Right renal pelvis (tissue), 4 donors: ENCODE measurements around the gene BIRC5. TPM values are rescaled to one million over a fixed set of nuclear protein-coding genes. Genes with fewer than 3 reads are reported as not detected.
A peak's percentile ranks its signal among the peaks of the same experiment; 100 is the strongest.

Source experiments
- DNase-seq, 4 donors: peaks; one replicate each; pipeline ENCODE4 v3.0.0-alpha.2; 2013; ENCODE audit warnings: low read depth in 4 of 4, low spot score in 3 of 4, missing footprints in 1 of 4
- polyA plus RNA-seq, 4 donors: library from polyadenylated mRNA; unstranded; fragments of 120-200 nt; gene quantifications; one replicate each; pipeline ENCODE4 v1.2.1, GENCODE V29; 2013; ENCODE audit not compliant: insufficient read length in 4 of 4

Gene BIRC5
- polyA plus RNA-seq, 4 donors = 24.6 to 32.4 (median 28.8) TPM

- DNase-seq = peak; percentile 74 to 83 (median 82)
Observed at GRCh38 chr17:78253946-78254672, 40.1 kb downstream of the BIRC5 start.

- no peak for DNase-seq
Observed at GRCh38 chr17:78255029-78255656, 41.1 kb downstream of the BIRC5 start.

- no peak for DNase-seq
Observed at GRCh38 chr17:78255953-78256706, 42.1 kb downstream of the BIRC5 start.

GRCh38 chr17:78256707-78257591 is 42.9 kb downstream of the BIRC5 start:
- DNase-seq = no peak

GRCh38 chr17:78257810-78258322 is 43.8 kb downstream of the BIRC5 start:
- DNase-seq = no peak

- DNase-seq = no peak
Observed at GRCh38 chr17:78258323-78259191, 44.5 kb downstream of the BIRC5 start.

DNA sequence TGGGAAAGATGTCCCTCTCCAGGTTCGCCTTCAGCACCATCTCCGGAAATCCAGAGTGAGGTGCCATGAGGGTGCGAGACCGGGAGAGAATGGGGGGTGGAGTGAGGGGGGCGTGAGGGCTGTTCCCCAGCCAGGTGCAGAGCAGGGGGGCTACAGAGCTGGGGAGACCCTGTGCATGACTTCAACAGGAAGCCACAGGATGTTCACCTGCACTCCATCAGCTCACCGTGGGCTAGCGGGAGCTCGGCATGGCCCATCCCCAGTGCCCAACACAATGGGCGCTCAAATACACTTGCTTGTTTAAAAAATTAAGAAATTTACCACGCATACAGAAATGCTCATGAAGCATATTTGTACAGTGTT is 45.1 kb downstream of the BIRC5 start:
- no peak for DNase-seq

DNA sequence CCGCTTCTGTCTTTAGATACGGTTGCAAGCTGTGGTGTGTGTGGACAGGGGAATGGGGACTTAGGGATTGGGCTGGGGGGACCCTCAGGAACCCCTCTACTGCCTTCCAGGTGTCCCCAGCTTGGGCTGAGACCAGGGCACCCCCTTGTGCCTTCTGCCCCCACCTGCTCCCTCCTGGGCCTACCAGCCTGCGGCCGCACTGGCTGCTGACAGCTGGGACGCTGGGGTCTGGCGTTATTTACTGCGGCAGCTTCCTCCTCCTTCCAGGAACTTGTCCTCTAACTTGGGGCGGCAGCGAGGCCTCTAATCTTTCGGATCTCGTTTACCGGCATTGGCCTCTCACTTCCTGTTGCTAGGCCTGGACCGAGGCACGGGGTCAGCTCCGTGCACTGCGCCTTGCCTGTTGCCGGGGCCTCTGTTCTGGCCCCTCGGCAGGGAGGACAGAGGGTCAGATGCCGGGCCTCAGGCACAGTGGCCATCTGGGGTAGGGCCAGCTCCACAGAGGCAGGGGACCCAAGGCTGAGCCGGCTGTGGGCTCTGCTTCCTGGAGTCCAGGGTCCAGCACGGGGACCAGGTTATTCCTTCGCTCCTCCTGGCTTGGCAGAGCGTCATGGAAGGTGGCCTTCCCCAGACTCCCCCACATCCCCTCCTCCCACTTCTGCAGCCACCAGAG is 49.1 kb downstream of the BIRC5 start:
- DNase-seq = no peak

DNA sequence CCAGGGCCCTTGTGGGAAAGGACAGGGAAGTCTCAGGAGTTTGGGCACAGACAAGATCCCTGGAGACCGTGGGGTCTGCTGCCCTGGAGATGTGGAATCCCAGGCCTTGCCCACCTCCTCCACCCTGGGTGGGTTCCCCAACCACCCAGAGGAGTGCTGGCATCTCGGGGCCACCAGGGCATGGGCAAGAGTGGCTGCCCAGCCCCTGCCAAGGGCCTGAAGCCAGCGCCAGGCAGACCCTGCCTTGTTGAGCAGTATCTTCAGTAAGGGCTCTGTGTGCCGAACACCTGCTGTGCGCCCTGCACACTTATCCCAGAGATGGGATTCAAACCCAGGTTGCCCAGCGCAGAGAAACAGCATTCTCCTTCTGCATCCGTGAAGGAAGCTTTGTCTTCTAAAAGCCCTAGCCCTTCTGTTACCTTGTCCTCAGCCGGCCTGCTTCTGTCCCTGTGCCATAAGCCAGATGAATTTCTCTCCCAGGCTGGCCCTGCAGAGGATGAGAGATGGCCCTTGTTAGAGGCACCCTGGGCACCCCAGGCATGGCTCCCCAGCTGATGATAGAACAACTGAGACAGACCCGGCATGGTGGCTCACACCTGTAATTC is 49.8 kb downstream of the BIRC5 start:
- DNase-seq = no peak

- DNase-seq = no peak
Observed at GRCh38 chr17:78264590-78264989, 50.5 kb downstream of the BIRC5 start.

DNA sequence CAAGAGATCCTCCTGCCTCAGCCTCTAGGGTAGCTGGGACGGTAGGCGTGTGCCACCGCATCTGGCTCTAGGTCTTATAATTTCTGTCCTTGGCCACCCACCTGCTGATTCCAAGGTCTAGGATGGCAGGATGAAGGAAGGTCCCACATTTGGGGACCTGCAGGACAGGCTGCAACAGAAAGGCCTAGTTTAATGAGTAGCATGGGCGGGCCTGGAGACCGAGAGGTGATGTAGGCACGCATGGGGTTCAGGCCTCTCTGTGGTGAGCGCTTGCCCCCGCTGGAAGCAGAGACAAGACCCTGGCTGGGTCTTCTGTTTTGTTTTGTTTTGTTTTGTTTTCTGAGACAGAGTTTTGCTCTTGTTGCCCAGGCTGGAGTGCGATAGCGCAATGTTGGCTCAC is 51.1 kb downstream of the BIRC5 start:
- no peak for DNase-seq

DNA sequence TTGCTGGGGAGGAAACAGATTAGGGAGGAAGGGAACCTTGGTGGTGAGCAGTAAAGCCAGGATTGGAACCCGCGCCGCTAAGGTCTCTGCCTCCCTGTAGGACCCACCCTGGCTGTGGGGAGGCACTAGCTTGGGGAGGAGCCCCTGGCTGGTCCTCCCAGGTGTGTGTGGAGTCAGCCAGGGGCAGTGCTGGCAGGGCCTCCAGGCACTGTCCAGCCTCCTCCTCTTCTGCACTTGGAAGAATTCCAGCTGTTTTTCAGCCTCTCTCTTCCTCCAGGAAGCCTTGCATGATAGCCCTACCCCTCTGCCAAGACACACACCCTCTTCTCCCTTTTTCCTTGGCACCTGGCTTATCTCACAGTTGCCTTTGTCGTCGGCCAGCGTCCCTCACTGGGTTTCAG is 52.2 kb downstream of the BIRC5 start:
- no peak for DNase-seq

- no peak for DNase-seq
Observed at GRCh38 chr17:78266771-78267170, 52.7 kb downstream of the BIRC5 start.

DNA sequence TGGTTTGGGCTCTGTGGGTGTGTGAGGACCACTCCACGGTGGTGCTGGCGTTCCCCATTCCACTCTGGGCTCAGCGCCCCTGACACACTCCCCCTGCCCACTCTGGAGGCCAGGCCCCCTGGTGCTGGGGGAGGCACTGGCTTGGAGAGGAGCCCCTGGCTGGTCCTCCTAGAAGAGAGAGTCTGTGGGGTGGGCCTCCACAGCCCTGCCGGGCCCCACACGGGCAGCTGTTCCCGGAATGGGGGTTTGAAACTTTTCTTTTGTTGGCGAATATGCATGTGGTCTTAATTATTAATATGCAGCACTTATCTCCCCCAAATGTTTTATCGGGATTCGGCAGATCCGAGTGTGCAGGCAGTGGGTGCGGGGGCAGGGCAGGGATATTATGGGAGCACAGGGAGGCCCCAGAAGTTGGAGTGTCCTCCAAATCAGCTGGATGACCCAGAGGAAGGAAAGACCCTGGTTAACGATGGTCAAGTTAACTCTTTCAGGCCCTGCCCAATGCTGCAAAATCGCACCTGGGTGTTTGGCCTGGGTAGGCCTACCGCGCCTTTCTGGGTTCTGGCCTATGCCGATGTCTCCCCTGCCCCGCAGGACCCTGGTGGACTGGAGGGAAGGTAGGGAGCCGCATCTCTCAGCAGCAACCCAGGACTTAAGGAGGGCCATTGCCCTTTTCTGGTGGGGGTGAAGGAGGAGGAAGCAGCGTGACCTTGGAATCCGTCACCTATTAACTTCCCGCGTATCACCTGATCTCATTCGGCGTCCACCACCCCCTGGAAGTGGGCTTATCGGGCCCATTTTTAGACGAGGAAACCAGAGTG is 53.4 kb downstream of the BIRC5 start:
- DNase-seq = no peak

- no peak for DNase-seq
Observed at GRCh38 chr17:78268191-78268874, 54.3 kb downstream of the BIRC5 start.

- DNase-seq = no peak
Observed at GRCh38 chr17:78268951-78269905, 55.2 kb downstream of the BIRC5 start.
